ENCODE measurements around the gene RIPK1. TPM values are rescaled to one million over a fixed set of nuclear protein-coding genes. Genes with fewer than 3 reads are reported as not detected.

Gene RIPK1
- total RNA-seq, 1 donor from 2014 or later, result 18.4 TPM

DNA sequence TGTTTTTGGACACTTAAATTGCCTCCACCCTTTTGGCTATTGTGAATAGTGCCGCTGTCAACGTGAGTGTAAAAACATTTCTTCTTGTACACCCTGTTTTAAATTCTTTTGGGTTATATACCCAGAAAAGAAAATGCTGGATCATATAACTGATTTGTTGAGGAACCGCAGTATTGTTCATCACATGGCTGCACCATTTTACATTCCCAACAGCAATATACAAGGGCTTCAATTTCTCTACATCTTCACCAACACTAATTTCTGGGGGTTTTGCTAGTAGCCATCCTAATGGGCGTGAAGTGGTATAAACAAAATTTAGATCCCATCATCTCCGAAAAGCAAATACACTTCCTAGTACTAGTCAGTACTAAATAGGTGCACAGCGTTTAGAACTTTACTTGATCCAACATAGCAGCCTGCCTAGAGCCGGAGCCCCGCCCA lies 49.6 kb downstream of the RIPK1 start:
- Mint-ChIP-seq H3K9me3 (no peaks in the 10 kb centered on the region), H3K4me1 (peaks cover 26% of the 10 kb centered on the region), H3K36me3 (peaks cover 4% of the 10 kb centered on the region), H3K27ac (peak overlapping the region; percentile 98), H3K4me3 (peak overlapping the region; percentile 86), H3K27me3 (ENCODE audit: low read depth) (no peaks in the 10 kb centered on the region)
- TF ChIP-seq, protein P1, sequence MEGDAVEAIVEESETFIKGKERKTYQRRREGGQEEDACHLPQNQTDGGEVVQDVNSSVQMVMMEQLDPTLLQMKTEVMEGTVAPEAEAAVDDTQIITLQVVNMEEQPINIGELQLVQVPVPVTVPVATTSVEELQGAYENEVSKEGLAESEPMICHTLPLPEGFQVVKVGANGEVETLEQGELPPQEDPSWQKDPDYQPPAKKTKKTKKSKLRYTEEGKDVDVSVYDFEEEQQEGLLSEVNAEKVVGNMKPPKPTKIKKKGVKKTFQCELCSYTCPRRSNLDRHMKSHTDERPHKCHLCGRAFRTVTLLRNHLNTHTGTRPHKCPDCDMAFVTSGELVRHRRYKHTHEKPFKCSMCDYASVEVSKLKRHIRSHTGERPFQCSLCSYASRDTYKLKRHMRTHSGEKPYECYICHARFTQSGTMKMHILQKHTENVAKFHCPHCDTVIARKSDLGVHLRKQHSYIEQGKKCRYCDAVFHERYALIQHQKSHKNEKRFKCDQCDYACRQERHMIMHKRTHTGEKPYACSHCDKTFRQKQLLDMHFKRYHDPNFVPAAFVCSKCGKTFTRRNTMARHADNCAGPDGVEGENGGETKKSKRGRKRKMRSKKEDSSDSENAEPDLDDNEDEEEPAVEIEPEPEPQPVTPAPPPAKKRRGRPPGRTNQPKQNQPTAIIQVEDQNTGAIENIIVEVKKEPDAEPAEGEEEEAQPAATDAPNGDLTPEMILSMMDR (IDR thresholded peaks at IDR 0.05; ENCODE audit: unreplicated experiment), result no peak
- DNase-seq (ENCODE audit: low spot score in 2 of 2, unreplicated experiment in 2 of 2), result no peak

DNA sequence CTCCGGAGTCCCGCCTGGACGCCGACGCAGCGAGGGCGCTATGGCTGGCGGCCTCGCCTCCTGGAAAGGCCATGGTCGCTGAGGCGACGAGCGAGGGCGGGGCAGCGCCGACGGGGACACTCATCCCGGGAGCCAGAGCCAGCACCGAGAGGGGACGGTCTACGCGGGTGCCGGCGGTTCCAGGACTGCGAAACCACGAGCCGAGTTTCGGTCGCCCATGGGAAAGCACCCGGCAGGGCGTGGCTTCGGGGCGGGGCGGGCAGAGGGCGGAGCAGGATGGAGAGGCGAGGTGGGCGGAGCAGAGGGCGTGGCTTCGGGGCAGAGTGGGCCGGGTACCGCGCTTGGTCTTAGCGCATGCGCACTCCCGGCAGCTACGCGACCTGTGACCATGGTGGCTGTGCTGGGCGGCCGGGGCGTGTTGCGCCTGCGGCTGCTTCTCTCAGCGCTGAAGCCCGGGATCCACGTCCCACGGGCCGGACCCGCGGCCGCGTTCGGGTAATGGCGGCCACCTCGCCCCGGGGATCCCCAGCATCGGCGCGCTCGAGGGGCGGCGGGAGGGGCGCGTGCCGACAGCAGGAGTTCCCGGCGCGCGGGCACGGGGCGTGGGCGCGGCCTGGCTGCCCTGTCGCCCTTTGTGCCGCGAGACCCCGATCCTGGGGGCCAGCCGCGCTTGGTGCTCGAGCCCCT lies 50.2 kb downstream of the RIPK1 start, which contains the start of gene BPHL:
Gene BPHL (plus strand): TSS at position 359 of the 687 bp plus-strand sequence. CDS start 30 bp downstream, at position 389.
- TF ChIP-seq, protein P1 (IDR thresholded peaks at IDR 0.05; ENCODE audit: unreplicated experiment), result no peak
- Mint-ChIP-seq H3K4me1 (peaks cover 26% of the 10 kb centered on the region), H3K9me3 (no peaks in the 10 kb centered on the region), H3K27ac (peak within 1 kb of the TSS; percentile 98), H3K36me3 (peaks cover 2% of the 10 kb centered on the region), H3K27me3 (ENCODE audit: low read depth) (no peaks in the 10 kb centered on the region), H3K4me3 (peak within 1 kb of the TSS; percentile 86)
- DNase-seq (ENCODE audit: low spot score in 2 of 2, unreplicated experiment in 2 of 2), result peak; percentile 100

DNA sequence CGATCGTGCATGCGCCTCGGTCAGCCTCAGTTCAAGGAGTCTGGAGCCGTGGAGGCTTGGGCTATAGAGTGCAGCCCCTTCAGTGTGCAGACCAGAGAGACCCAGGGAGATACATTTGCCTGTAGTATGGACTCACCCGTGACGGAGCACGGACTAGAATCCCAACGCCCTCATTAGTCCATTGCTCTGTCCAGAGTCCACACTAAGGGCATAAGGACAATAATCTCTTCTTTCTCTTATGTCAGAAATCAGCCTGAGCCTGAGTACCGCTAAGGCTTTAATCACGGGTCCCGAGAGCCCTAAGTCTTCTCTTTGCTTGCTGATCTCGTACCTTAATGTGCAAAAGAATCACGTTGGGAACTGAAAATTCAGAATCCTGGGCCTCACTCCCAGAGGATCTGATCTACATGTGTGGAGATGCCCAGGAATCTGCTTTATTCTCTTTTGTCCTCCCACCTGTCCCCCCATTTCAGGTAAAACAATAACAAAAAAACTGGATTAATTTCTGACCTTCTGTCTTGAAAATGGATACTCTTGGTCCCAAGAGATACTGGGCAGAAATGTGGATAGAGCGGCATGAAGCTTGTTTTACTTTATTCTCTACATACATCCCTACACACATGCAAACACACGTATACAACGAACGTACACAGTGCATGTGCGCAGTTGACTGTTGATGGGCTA lies 50.9 kb downstream of the RIPK1 start:
- DNase-seq (ENCODE audit: low spot score in 2 of 2, unreplicated experiment in 2 of 2), result no peak
- H3K36me3 Mint-ChIP-seq, result peaks cover 2% of the 10 kb centered on the region
- no peaks in the 10 kb centered on the region for H3K9me3 Mint-ChIP-seq
- peak overlapping the region; percentile 64 for H3K27ac Mint-ChIP-seq
- TF ChIP-seq, protein P1 (IDR thresholded peaks at IDR 0.05; ENCODE audit: unreplicated experiment), result no peak
- no peaks in the 10 kb centered on the region for H3K27me3 Mint-ChIP-seq (ENCODE audit: low read depth)
- H3K4me3 Mint-ChIP-seq, result peak overlapping the region; percentile 86
- peaks cover 26% of the 10 kb centered on the region for H3K4me1 Mint-ChIP-seq

DNA sequence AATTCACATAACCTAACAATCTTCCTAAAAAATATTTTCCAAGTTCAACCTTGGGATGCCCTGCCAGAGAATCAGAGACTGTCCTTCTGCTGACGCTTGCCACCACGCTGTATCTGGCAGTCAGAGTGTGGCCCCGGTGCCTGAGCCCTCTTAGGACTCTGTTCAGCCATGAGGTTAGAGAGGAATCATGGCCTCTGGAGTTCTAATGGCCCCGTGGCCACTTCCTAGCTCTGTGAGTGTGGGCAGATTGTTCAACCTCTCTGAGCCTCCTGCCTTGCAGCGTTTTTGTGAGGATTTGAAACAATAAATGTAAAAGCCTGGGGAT lies 52.4 kb downstream of the RIPK1 start:
- H3K27ac Mint-ChIP-seq, result peak overlapping the region; percentile 24
- H3K4me1 Mint-ChIP-seq, result peaks cover 26% of the 10 kb centered on the region
- no peak overlapping the region for H3K4me3 Mint-ChIP-seq
- no peak for DNase-seq (ENCODE audit: low spot score in 2 of 2, unreplicated experiment in 2 of 2)
- no peaks in the 10 kb centered on the region for H3K9me3 Mint-ChIP-seq
- H3K27me3 Mint-ChIP-seq (ENCODE audit: low read depth), result no peaks in the 10 kb centered on the region
- TF ChIP-seq, protein P1 (IDR thresholded peaks at IDR 0.05; ENCODE audit: unreplicated experiment), result no peak
- peaks cover 2% of the 10 kb centered on the region for H3K36me3 Mint-ChIP-seq

DNA sequence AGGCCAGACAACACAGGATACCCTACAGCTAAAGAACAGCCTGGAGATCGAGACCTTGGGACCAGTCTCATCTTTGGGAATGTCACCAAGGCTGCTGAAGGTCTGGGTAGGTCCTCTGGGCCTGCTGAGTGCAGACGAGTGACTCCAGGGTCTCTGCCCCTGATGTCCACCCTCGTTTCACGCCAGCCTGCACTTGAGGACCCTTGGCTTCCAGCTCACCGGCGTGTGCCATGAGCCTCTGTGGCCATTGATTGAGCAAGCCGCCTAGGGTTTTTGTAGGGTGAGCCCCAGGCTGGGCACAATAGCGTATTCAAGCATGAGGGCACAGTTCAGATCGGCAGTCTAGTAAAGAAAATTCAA lies 54.5 kb downstream of the RIPK1 start:
- Mint-ChIP-seq H3K27ac (no peak overlapping the region), H3K27me3 (ENCODE audit: low read depth) (no peaks in the 10 kb centered on the region), H3K4me3 (no peak overlapping the region), H3K4me1 (peaks cover 20% of the 10 kb centered on the region), H3K9me3 (no peaks in the 10 kb centered on the region), H3K36me3 (peaks cover 2% of the 10 kb centered on the region)
- DNase-seq (ENCODE audit: low spot score in 2 of 2, unreplicated experiment in 2 of 2), result no peak
- TF ChIP-seq, protein P1 (IDR thresholded peaks at IDR 0.05; ENCODE audit: unreplicated experiment), result no peak
